Activated naive CD4-positive, alpha-beta T cell treated with anti-CD3 and anti-CD28 coated beads, Interleukin-2, amount 50 U/mL, for 72 hours (primary cell): ENCODE data around the gene ETDA. TPM values are rescaled to one million over a fixed set of nuclear protein-coding genes. Genes with fewer than 3 reads are reported as not detected.

Experiments
- total RNA-seq, 2 donors: library from RNA; stranded (reverse); gene quantifications; one replicate each; pipeline ENCODE4 v1.2.3, GENCODE V29; 2022

The ETDA gene
- total RNA-seq, 2 donors from 2014 or later: not detected

Other genes with a start within 250 kb of the ETDA start
- gene RTL8B, start 229.5 kb upstream of the ETDA start, total RNA-seq: 1 to 10 TPM in 1 of 2 donors, under 1 TPM in 1; 0.66 to 2.4 TPM
- gene RTL8C, start 219.7 kb upstream of the ETDA start, total RNA-seq: 10 to 100 TPM; 22.1 to 37.0 TPM
- gene RTL8A, start 199.9 kb upstream of the ETDA start, total RNA-seq: 10 to 100 TPM in 1 of 2 donors, 1 to 10 TPM in 1; 8.9 to 13.0 TPM
- gene SMIM10L2B, start 153.3 kb upstream of the ETDA start, total RNA-seq: under 1 TPM; 0.07 to 0.19 TPM
- not detected for gene ETDB, start 131.5 kb upstream of the ETDA start, total RNA-seq
- not detected for gene CT55, start 80.7 kb upstream of the ETDA start, total RNA-seq
- gene ETDC, start 57.4 kb downstream of the ETDA start, total RNA-seq: not detected
- 1 to 10 TPM; 4.1 to 5.8 TPM for gene ZNF75D, start 92.0 kb downstream of the ETDA start, total RNA-seq
- 1 to 10 TPM; 1.6 to 2.3 TPM for gene ZNF449, start 92.7 kb downstream of the ETDA start, total RNA-seq
- under 1 TPM; 0.18 to 0.54 TPM for gene SMIM10L2A, start 169.9 kb downstream of the ETDA start, total RNA-seq